ENCODE measurements around the gene NDUFS6. TPM values are rescaled to one million over a fixed set of nuclear protein-coding genes. Genes with fewer than 3 reads are reported as not detected.
A peak's percentile ranks its signal among the peaks of the same experiment; 100 is the strongest.
"Not testable (repeated sequence)": the region's sequence is repeated elsewhere in the genome, so short reads cannot be mapped to it uniquely, and the experiment has no call there.

The NDUFS6 gene
- total RNA-seq, 6 donors from 2014 or later: 22.9 to 64.6 (median 39.3) TPM

- H3K36me3 ChIP-seq: no peaks in the 10 kb centered on the region
- H3K9me3 ChIP-seq: no peaks in the 10 kb centered on the region
- no peaks in the 10 kb centered on the region for H3K27me3 ChIP-seq
- TF ChIP-seq, protein P1, sequence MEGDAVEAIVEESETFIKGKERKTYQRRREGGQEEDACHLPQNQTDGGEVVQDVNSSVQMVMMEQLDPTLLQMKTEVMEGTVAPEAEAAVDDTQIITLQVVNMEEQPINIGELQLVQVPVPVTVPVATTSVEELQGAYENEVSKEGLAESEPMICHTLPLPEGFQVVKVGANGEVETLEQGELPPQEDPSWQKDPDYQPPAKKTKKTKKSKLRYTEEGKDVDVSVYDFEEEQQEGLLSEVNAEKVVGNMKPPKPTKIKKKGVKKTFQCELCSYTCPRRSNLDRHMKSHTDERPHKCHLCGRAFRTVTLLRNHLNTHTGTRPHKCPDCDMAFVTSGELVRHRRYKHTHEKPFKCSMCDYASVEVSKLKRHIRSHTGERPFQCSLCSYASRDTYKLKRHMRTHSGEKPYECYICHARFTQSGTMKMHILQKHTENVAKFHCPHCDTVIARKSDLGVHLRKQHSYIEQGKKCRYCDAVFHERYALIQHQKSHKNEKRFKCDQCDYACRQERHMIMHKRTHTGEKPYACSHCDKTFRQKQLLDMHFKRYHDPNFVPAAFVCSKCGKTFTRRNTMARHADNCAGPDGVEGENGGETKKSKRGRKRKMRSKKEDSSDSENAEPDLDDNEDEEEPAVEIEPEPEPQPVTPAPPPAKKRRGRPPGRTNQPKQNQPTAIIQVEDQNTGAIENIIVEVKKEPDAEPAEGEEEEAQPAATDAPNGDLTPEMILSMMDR (IDR thresholded peaks at IDR 0.05): no peak
- no peak for TF ChIP-seq POLR2A (IDR thresholded peaks at IDR 0.05)
- TF ChIP-seq EP300 (IDR thresholded peaks at IDR 0.05): no peak
- no peak for TF ChIP-seq POLR2AphosphoS5 (IDR thresholded peaks at IDR 0.05)
- 86 to 90% methylated on average over 6 to 7 of the region's 7 CpGs for WGBS, 2 donors
- H3K4me1 ChIP-seq: no peaks in the 10 kb centered on the region
- ATAC-seq (ENCODE audit: low FRiP score in 2 of 2) (no peak), DNase-seq (no peak)
- H3K4me3 ChIP-seq: no peak overlapping the region
- H3K27ac ChIP-seq: no peak overlapping the region
These were observed 13.0 kb upstream of the NDUFS6 start for GRCh38 chr5:1788200-1788599.

DNA sequence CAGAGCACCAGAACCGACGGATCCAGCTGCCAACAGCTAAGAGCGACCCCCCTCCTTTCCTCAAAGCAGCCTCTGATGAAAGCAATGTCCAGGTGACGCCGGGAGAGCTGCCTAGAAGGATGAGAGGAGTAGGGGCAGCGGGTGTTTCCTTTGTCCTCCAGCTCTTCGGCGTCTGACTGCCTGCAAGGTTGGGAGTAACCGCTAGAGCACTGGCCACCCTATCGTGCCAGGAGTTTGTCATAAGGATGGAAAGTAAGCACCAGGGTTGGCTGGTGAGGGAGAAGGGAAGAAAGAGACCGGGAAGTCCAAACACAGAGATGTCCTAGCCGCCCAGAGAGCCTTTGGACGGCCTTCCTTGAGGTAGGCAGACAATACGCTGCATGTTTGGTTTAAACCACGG is 12.4 kb upstream of the NDUFS6 start:
- no peak overlapping the region for H3K27ac ChIP-seq
- H3K9me3 ChIP-seq: no peaks in the 10 kb centered on the region
- no peaks in the 10 kb centered on the region for H3K27me3 ChIP-seq
- H3K4me1 ChIP-seq: no peaks in the 10 kb centered on the region
- DNase-seq: no peak
- no peak for ATAC-seq (ENCODE audit: low FRiP score in 2 of 2)
- 82 to 84% methylated on average over 15 of the region's 15 CpGs for WGBS, 2 donors
- H3K36me3 ChIP-seq: no peaks in the 10 kb centered on the region
- no peak overlapping the region for H3K4me3 ChIP-seq
- TF ChIP-seq POLR2A (IDR thresholded peaks at IDR 0.05) (no peak), POLR2AphosphoS5 (IDR thresholded peaks at IDR 0.05) (no peak), EP300 (IDR thresholded peaks at IDR 0.05) (no peak)
- TF ChIP-seq, protein P1 (IDR thresholded peaks at IDR 0.05): no peak

DNA sequence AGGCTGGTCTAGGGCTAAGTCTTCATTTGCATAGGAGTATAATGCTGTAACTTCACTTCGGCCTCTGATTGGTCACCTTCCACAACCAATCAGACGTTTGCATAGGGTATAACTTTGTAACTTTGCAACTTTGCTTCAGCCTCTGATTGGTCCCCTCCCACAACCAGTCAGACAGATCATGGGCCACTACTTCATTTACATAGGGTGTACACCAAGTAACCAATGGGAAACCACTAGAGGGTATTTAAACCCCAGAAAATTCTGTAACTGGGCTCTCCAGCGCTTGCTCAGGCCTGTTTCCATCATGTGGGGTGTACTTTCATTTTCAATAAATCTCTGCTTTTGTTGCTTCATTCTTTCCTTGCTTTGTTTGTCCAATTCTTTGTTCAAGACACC is 11.8 kb upstream of the NDUFS6 start:
- DNase-seq: not testable (repeated sequence)

DNA sequence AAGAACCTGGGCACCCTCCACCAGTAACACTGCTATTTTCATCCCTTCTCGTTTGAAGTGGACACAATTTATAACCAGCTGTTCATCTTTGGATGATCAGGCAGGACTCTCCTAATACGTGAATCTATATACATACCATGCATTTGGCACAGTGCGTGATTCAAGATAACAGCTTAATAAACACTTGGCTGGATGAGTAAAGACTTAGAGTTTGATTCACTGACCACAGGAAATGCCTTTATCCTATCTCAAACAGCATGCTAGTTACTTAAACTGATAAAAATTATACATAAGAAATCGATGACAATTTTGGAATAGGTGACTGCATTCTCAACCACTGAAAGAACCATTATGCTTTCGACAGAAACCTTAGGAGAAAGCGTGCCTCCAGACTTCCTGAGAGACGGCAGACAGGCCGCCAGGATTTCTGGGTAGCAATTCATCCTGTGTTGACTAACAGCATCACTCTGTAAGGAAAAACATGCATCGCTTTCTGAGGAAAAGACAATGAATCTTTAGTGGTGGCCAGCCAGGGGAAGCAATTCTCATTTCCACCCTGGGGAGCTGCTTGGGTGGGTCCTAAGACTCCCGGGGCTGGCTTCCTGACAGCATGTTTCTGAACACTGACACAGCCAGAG is 11.3 kb upstream of the NDUFS6 start:
- H3K9me3 ChIP-seq: no peaks in the 10 kb centered on the region
- no peaks in the 10 kb centered on the region for H3K36me3 ChIP-seq
- H3K4me1 ChIP-seq: no peaks in the 10 kb centered on the region
- no peaks in the 10 kb centered on the region for H3K27me3 ChIP-seq
- ATAC-seq (ENCODE audit: low FRiP score in 2 of 2) (no peak), DNase-seq (no peak)
- H3K4me3 ChIP-seq: no peak overlapping the region
- TF ChIP-seq EP300 (IDR thresholded peaks at IDR 0.05): no peak
- WGBS, 2 donors: 35 to 43% methylated on average over 10 of the region's 10 CpGs
- H3K27ac ChIP-seq: peak overlapping the region in 1 of 4 donors; percentile 27

More for the DNA sequence above, 11.8 kb upstream of the NDUFS6 start:
- H3K9me3 ChIP-seq; H3K27me3 ChIP-seq; H3K4me3 ChIP-seq; H3K27ac ChIP-seq; ATAC-seq (ENCODE audit: low FRiP score in 2 of 2); H3K36me3 ChIP-seq; H3K4me1 ChIP-seq: not testable (repeated sequence)
- 85 to 87% methylated on average over 3 of the region's 3 CpGs for WGBS, 2 donors

DNA sequence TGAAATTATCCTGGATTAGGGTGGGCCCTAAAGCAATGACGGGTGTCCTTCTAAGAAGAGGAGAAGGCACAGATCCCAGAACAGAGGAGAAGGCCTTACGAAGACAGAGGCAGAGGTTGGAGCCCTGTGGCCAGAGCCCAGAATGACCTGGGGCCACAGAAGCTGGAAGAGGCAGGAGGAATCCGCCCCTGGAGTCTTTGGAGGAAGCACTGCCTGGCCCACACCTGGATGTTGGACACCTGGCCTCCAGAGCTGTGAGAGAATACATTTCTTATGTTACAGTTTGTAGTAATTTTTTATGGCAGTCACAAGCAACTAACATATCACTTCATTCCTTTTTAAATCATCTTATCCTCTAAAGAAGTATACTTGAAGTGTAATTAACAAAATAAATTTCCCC is 10.0 kb upstream of the NDUFS6 start:
- H3K27me3 ChIP-seq: no peaks in the 10 kb centered on the region
- peaks cover 0 to under 1% (median 0%) of the 10 kb centered on the region in 4 donors for H3K36me3 ChIP-seq
- H3K4me1 ChIP-seq: no peaks in the 10 kb centered on the region
- TF ChIP-seq, protein P1 (IDR thresholded peaks at IDR 0.05): no peak
- no peak for TF ChIP-seq POLR2A (IDR thresholded peaks at IDR 0.05)
- no peaks in the 10 kb centered on the region for H3K9me3 ChIP-seq
- no peak overlapping the region for H3K4me3 ChIP-seq
- H3K27ac ChIP-seq: no peak overlapping the region
- DNase-seq: no peak
- no peak for ATAC-seq (ENCODE audit: low FRiP score in 2 of 2)
- 88 to 91% methylated on average over 3 of the region's 3 CpGs for WGBS, 2 donors

DNA sequence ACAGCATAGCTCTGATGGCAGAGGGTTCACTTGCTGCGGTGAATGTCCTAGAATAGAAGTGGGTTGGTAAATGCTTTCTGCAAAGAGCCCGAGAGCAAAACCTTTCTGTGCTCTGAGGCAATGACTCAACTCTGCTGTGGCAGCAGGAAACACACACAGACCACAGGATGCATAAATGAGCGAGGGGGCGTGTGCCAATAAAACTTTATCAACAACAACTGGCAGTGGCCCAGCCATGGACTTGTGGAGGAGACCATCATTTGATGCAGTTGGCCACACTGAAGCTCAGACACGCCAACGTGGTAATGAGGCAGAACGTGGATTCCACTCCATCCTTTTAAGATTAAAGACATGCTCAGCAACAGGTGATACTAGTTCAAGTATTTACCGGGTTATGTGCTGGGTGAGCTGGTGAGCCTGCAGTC is 8.4 kb upstream of the NDUFS6 start:
- 77 to 84% methylated on average over 6 to 8 of the region's 8 CpGs for WGBS, 2 donors
- peaks cover 4 to 17% (median 11%) of the 10 kb centered on the region in 4 donors for H3K36me3 ChIP-seq
- H3K4me1 ChIP-seq: peaks cover 0 to 9% (median 5%) of the 10 kb centered on the region in 4 donors
- no peaks in the 10 kb centered on the region for H3K27me3 ChIP-seq
- no peaks in the 10 kb centered on the region for H3K9me3 ChIP-seq
- H3K4me3 ChIP-seq: no peak overlapping the region
- peak overlapping the region in 1 of 4 donors; percentile 18 for H3K27ac ChIP-seq
- no peak for ATAC-seq (ENCODE audit: low FRiP score in 2 of 2)
- DNase-seq: no peak
- TF ChIP-seq POLR2A (IDR thresholded peaks at IDR 0.05): no peak
- no peak for TF ChIP-seq EP300 (IDR thresholded peaks at IDR 0.05)

All from upper lobe of left lung (tissue), 6 donors.